ENCODE measurements around the gene YTHDC2. TPM values are rescaled to one million over a fixed set of nuclear protein-coding genes. Genes with fewer than 3 reads are reported as not detected.

Gene YTHDC2
- total and polyA plus RNA-seq, 2 of the 13 experiments (the other 11 are each of a cell fraction or from before 2014, with no cell fraction given), result 6.7 to 17.8 TPM

DNA sequence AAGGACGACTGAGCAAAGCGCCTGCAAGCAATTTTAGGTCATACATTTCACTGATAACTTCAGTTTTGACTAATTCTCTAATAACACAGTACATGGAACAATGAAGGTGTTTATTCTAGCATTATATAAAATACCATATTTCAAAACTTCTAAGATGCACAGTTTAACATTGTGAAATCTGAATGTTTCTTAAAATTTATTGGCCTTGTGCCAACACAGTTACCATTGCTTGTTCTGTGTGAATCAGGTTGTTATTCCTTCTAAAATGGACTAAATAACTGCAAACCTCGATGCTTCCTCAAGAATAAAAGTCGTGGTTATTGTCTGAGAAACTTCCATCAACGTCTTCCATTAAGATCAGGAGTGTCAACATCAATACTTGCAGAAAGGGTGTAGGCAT is 33.3 kb upstream of the YTHDC2 start:
- H3K36me3 ChIP-seq (replicated peaks in 1 of 2; ENCODE audit: control insufficient read depth in 1 of 2, insufficient read depth in 2 of 2, low read length in 2 of 2), result no peaks in the 10 kb centered on the region
- H3K79me2 ChIP-seq (ENCODE audit: insufficient read depth, low read length), result no peaks in the 10 kb centered on the region
- WGBS (ENCODE audit: low lambda C conversion rate), result 16% methylated on average over 5 of the region's 5 CpGs
- H3K27ac ChIP-seq (ENCODE audit: extremely low read length, insufficient read depth, low read length), result no peak overlapping the region
- H3K4me1 ChIP-seq (ENCODE audit: insufficient read depth, low read length), result no peaks in the 10 kb centered on the region
- no peak overlapping the region for H2AFZ ChIP-seq (ENCODE audit: low read length)
- POLR2A ChIA-PET, result no interaction called here
- 0 out of 5 replicates have a peak, but pooled peaks cover 0 to 6% of the 10 kb centered on the region in 2 experiments for H3K27me3 ChIP-seq (ENCODE audit: control insufficient read depth in 1 of 2, insufficient read depth in 2 of 2, low read length in 2 of 2)
- no peak overlapping the region for H3K4me3 ChIP-seq (replicated peaks in 1 of 3; ENCODE audit: insufficient read depth in 1 of 3, low read depth in 2 of 3, low read length in 3 of 3)
- FAIRE-seq, result no peak
- no peaks in the 10 kb centered on the region for H3K9me3 ChIP-seq (ENCODE audit: low read length)
- H4K20me1 ChIP-seq (ENCODE audit: insufficient read depth, low read length), result no peaks in the 10 kb centered on the region
- ATAC-seq, result no peak
- DNase-seq (ENCODE audit: low spot score), result no peak
- in situ Hi-C loops (cut with HindIII; ENCODE audit: extremely low pct_ligation_motif_present, low pct_unique_long_range_greater_than_20kb), result no loop called here
- CTCF ChIA-PET (ENCODE audit: low intra/inter-chr PET ratio, low total read pairs), result no interaction called here
- TF ChIP-seq LCORL (IDR thresholded peaks at IDR 0.05) (peak; percentile 59; the same call in 1 of the 2 replicates), LCORL (CRISPR knock-in tag; IDR thresholded peaks at IDR 0.05) (no peak), GABPB1 (CRISPR knock-in tag; IDR thresholded peaks at IDR 0.05) (no peak)
- no peak overlapping the region for H3K4me2 ChIP-seq (ENCODE audit: low read depth, low read length)
- no TSS peak for BruUV-seq (replicated peaks)
- intact Hi-C loops (cut with micrococcal nuclease; ENCODE audit: unreplicated experiment), result no loop called here
- no peak overlapping the region for H3K9ac ChIP-seq (ENCODE audit: insufficient read depth, low read depth, low read length)

- H3K9ac ChIP-seq (ENCODE audit: insufficient read depth, low read depth, low read length), result no peak overlapping the region
- ChIA-PET CTCF (ENCODE audit: low intra/inter-chr PET ratio, low total read pairs) (no interaction called here), POLR2A (interaction anchor here (2.1 kb wide), 1 partner anchor 26 kb away, joined by 13 read pairs; the partner anchor contains the start of gene YTHDC2)
- peak overlapping the region; percentile 80 for H3K4me2 ChIP-seq (ENCODE audit: low read depth, low read length)
- DNase-seq (ENCODE audit: low spot score) (no peak), FAIRE-seq (no peak), ATAC-seq (peak; percentile 11; the same call in 2 of the 3 replicates)
- H4K20me1 ChIP-seq (ENCODE audit: insufficient read depth, low read length), result no peaks in the 10 kb centered on the region
- H3K9me3 ChIP-seq (ENCODE audit: low read length), result peaks cover 18% of the 10 kb centered on the region
- no peak for TF ChIP-seq ZNF496 (CRISPR knock-in tag; IDR thresholded peaks at IDR 0.05; ENCODE audit: insufficient replicate concordance)
- TF ChIP-seq ZNF24 (IDR thresholded peaks at IDR 0.05), result no peak
- TF ChIP-seq EZH2 (conservative IDR thresholded peaks at IDR 0.05; ENCODE audit: low read depth, low read length), result 0 out of 2 replicates have a peak, but pooled peaks have one; percentile 65
- TF ChIP-seq SPEN (CRISPR knock-in tag; IDR thresholded peaks at IDR 0.05; ENCODE audit: low read depth), result no peak
- TF ChIP-seq ZNF205 (CRISPR knock-in tag; IDR thresholded peaks at IDR 0.05), result no peak
- 0 out of 2 replicates have a peak, but pooled peaks have one; percentile 21 for TF ChIP-seq FOXC1 (CRISPR knock-in tag; IDR thresholded peaks at IDR 0.05; ENCODE audit: borderline replicate concordance)
- H3K4me1 ChIP-seq (ENCODE audit: insufficient read depth, low read length), result peaks cover 17% of the 10 kb centered on the region
- in situ Hi-C loops (cut with HindIII; ENCODE audit: extremely low pct_ligation_motif_present, low pct_unique_long_range_greater_than_20kb) (no loop called here), intact Hi-C loops (cut with micrococcal nuclease; ENCODE audit: unreplicated experiment) (no loop called here)
- TSS peak; percentile 44 for BruUV-seq (replicated peaks)
- peak overlapping the region; percentile 51 to 76 (median 76) for H3K4me3 ChIP-seq (replicated peaks in 1 of 3; ENCODE audit: insufficient read depth in 1 of 3, low read depth in 2 of 3, low read length in 3 of 3)
- WGBS (ENCODE audit: low lambda C conversion rate), result 53% methylated on average over 18 of the region's 18 CpGs
- no peaks in the 10 kb centered on the region for H3K36me3 ChIP-seq (replicated peaks in 1 of 2; ENCODE audit: control insufficient read depth in 1 of 2, insufficient read depth in 2 of 2, low read length in 2 of 2)
- H3K27ac ChIP-seq (ENCODE audit: extremely low read length, insufficient read depth, low read length), result no peak overlapping the region
- H2AFZ ChIP-seq (ENCODE audit: low read length), result no peak overlapping the region
- no peaks in the 10 kb centered on the region for H3K79me2 ChIP-seq (ENCODE audit: insufficient read depth, low read length)
- H3K27me3 ChIP-seq (ENCODE audit: control insufficient read depth in 1 of 2, insufficient read depth in 2 of 2, low read length in 2 of 2), result peaks cover 0 to 34% of the 10 kb centered on the region in 2 experiments; a peak in 4 of 5 replicates
Measured at GRCh38 chr5:113487416-113487780, 26.1 kb upstream of the YTHDC2 start.

Measured in HepG2 (cell line).